Ascending aorta (tissue), 2 donors: ENCODE measurements around the gene NT5DC1. TPM values are rescaled to one million over a fixed set of nuclear protein-coding genes. Genes with fewer than 3 reads are reported as not detected.
"Not testable (repeated sequence)": the region's sequence is repeated elsewhere in the genome, so short reads cannot be mapped to it uniquely, and the experiment has no call there.

Experiments used
- DNase-seq, 2 donors: peaks; one replicate each; pipeline ENCODE4 v3.0.0-alpha.2; 2019; ENCODE audit warnings: low spot score in 2 of 2
- H3K27ac ChIP-seq, 2 donors: fragments of 200-600 bp; sonication (generic); one replicate each; pipeline ENCODE4 v1.5.1; 2016 to 2017; ENCODE audit warnings: mild to moderate bottlenecking in 1 of 2
- H3K27me3 ChIP-seq: fragments of 200-600 bp; sonication (generic); one replicate; pipeline ENCODE4 v1.5.1; 2017
- H3K36me3 ChIP-seq, 2 donors: fragments of 200-600 bp; sonication (generic); one replicate each; pipeline ENCODE4 v1.5.1; 2016
- H3K4me1 ChIP-seq, 2 donors: fragments of 200-600 bp; sonication (generic); one replicate each; pipeline ENCODE4 v1.5.1; 2016 to 2017; ENCODE audit warnings: mild to moderate bottlenecking in 1 of 2
- H3K4me3 ChIP-seq, 2 donors: fragments of 200-600 bp; sonication (generic); one replicate each; pipeline ENCODE4 v1.5.1; 2016 to 2017; ENCODE audit warnings: mild to moderate bottlenecking in 1 of 2
- H3K9me3 ChIP-seq, 2 donors: fragments of 200-600 bp; sonication (generic); one replicate each; pipeline ENCODE4 v1.5.1; 2016
- CTCF ChIP-seq, 3 experiments: fragments of 200-600 bp in 2 of 3; fragments of 450-650 bp in 1 of 3; sonication (generic) in 2 of 3; IDR thresholded peaks; one replicate each; pipeline ENCODE4 v1.5.1; 2016 to 2019; ENCODE audit warnings: antibody characterized with exemption in 3 of 3, mild to moderate bottlenecking in 1 of 3, moderate library complexity in 1 of 3
- intact Hi-C: fragments of 100-400 bp; cut with DNase I; formaldehyde crosslinking; loops from one replicate; pipeline ENCODE4 v1.15.1; 2023
- total RNA-seq: library from RNA; depleted of rRNA; stranded (reverse); fragments of >200 nt; gene quantifications from one replicate; pipeline ENCODE4 v1.1.0, GENCODE V29; 2016

The NT5DC1 gene
- total RNA-seq, 1 donor from 2014 or later = 4.6 TPM

GRCh38 chr6:116280933-116281316 is 180.3 kb downstream of the NT5DC1 start:
- no peaks in the 10 kb centered on the region for H3K27me3 ChIP-seq

GRCh38 chr6:116282698-116283097 is 182.0 kb downstream of the NT5DC1 start:
- intact Hi-C loops = loop anchor here (5.0 kb wide), 1 partner anchor 165 kb away; no protein-coding TSS in a partner anchor
- TF ChIP-seq CTCF (IDR thresholded peaks at IDR 0.05) = no peak

More at GRCh38 chr6:116280933-116281316, 180.3 kb downstream of the NT5DC1 start:
- Histone ChIP-seq H3K36me3 (peaks cover 0 to 11% of the 10 kb centered on the region in 2 donors), H3K9me3 (no peaks in the 10 kb centered on the region), H3K27ac (peak overlapping the region in 1 of 2 donors; percentile 99), H3K4me1 (peaks cover 4 to 27% of the 10 kb centered on the region in 2 donors), H3K4me3 (peak overlapping the region in 1 of 2 donors; percentile 95)
- intact Hi-C loops = loop anchor here (2.0 to 5.0 kb wide), 2 partner anchors 166 to 232 kb away; no protein-coding TSS in a partner anchor
- no peak for DNase-seq
- no peak for TF ChIP-seq CTCF (IDR thresholded peaks at IDR 0.05)

GRCh38 chr6:116283191-116283590 is 182.5 kb downstream of the NT5DC1 start:
- DNase-seq = no peak
- intact Hi-C loops = loop anchor here (5.0 kb wide), 1 partner anchor 164 kb away; no protein-coding TSS in a partner anchor
- Histone ChIP-seq H3K27me3 (no peaks in the 10 kb centered on the region), H3K9me3 (no peaks in the 10 kb centered on the region), H3K27ac (no peak overlapping the region), H3K4me1 (peaks cover 0 to 10% of the 10 kb centered on the region in 2 donors), H3K4me3 (no peak overlapping the region), H3K36me3 (peaks cover 0 to 3% of the 10 kb centered on the region in 2 donors)
- TF ChIP-seq CTCF (IDR thresholded peaks at IDR 0.05) = no peak

More at GRCh38 chr6:116282698-116283097, 182.0 kb downstream of the NT5DC1 start:
- H3K27ac ChIP-seq = no peak overlapping the region
- H3K4me1 ChIP-seq = peaks cover 4 to 15% of the 10 kb centered on the region in 2 donors
- peaks cover 0 to 8% of the 10 kb centered on the region in 2 donors for H3K36me3 ChIP-seq
- no peaks in the 10 kb centered on the region for H3K9me3 ChIP-seq
- H3K4me3 ChIP-seq = no peak overlapping the region
- H3K27me3 ChIP-seq = no peaks in the 10 kb centered on the region
- no peak for DNase-seq

- H3K36me3 ChIP-seq, H3K9me3 ChIP-seq, DNase-seq, H3K27ac ChIP-seq, H3K27me3 ChIP-seq, H3K4me1 ChIP-seq, H3K4me3 ChIP-seq: not testable (repeated sequence)
- intact Hi-C loops = loop anchor here (5.0 kb wide), 1 partner anchor 162 kb away; no protein-coding TSS in a partner anchor
These were observed 184.3 kb downstream of the NT5DC1 start for GRCh38 chr6:116284984-116285383.

GRCh38 chr6:116286773-116287358 is 186.2 kb downstream of the NT5DC1 start:
- no peak for TF ChIP-seq CTCF (IDR thresholded peaks at IDR 0.05)
- no peaks in the 10 kb centered on the region for H3K4me1 ChIP-seq
- intact Hi-C loops = loop anchor here (1.0 to 2.0 kb wide), 2 partner anchors 84 to 245 kb away; partner anchors contain the start of gene DSE

GRCh38 chr6:116287689-116288282 is 187.1 kb downstream of the NT5DC1 start:
- no peak overlapping the region for H3K27ac ChIP-seq
- no peak for DNase-seq
- intact Hi-C loops = loop anchor here (1.0 to 2.0 kb wide), 2 partner anchors 83 to 245 kb away; partner anchors contain the start of gene DSE

More at GRCh38 chr6:116286773-116287358, 186.2 kb downstream of the NT5DC1 start:
- Histone ChIP-seq H3K4me3 (no peak overlapping the region), H3K27me3 (no peaks in the 10 kb centered on the region), H3K9me3 (no peaks in the 10 kb centered on the region), H3K36me3 (no peaks in the 10 kb centered on the region), H3K27ac (no peak overlapping the region)
- no peak for DNase-seq

More at GRCh38 chr6:116287689-116288282, 187.1 kb downstream of the NT5DC1 start:
- no peaks in the 10 kb centered on the region for H3K36me3 ChIP-seq
- no peak overlapping the region for H3K4me3 ChIP-seq
- H3K4me1 ChIP-seq = no peaks in the 10 kb centered on the region
- TF ChIP-seq CTCF (IDR thresholded peaks at IDR 0.05) = peak; percentile 71 to 90 (median 87)
- H3K9me3 ChIP-seq = no peaks in the 10 kb centered on the region
- no peaks in the 10 kb centered on the region for H3K27me3 ChIP-seq
